OCI-LY7 (cell line): Measurements from ENCODE around the gene XIRP2. TPM values are rescaled to one million over a fixed set of nuclear protein-coding genes. Genes with fewer than 3 reads are reported as not detected.

Experiments used
- BruUV-seq: library from RNA; stranded (reverse); fragments of 400-500 nt; replicated peaks from 2 replicates; lab custom pipeline; 2021; lab: Mats Ljungman, UMichigan
- CTCF ChIA-PET: fragments of 300-600 bp; sonication (Branson Sonifier 250); formaldehyde crosslinking; loops from one replicate; lab custom pipeline; 2022; ENCODE audit warnings: antibody characterized with exemption; ENCODE audit not compliant: unreplicated experiment; lab: Charles Lee
- POLR2A ChIA-PET: fragments of 300-600 bp; sonication (Branson Sonifier 250); formaldehyde crosslinking; loops from one replicate; lab custom pipeline; 2022; ENCODE audit warnings: antibody characterized with exemption; lab: Charles Lee
- DNase-seq: peaks from one replicate; pipeline ENCODE4 v3.0.0-alpha.2; 2015; ENCODE audit warnings: low spot score
- H2AFZ ChIP-seq: fragments of 200-600 bp; sonication (generic), shearing (Covaris generic); 2 replicates; pipeline ENCODE4 v1.6.1; 2014; ENCODE audit warnings: mild to moderate bottlenecking, antibody characterized with exemption, low read length, moderate library complexity
- H3K27ac ChIP-seq: fragments of 200-600 bp; sonication (generic); 2 replicates; pipeline ENCODE4 v1.5.1; 2014; ENCODE audit warnings: mixed run types, low read depth, mild to moderate bottlenecking, moderate library complexity, low read length, inconsistent platforms; ENCODE audit not compliant: poor library complexity, severe bottlenecking
- H3K36me3 ChIP-seq: fragments of 200-600 bp; sonication (generic); 2 replicates; pipeline ENCODE4 v1.6.1; 2014; ENCODE audit warnings: mild to moderate bottlenecking, antibody characterized with exemption, low read length, moderate library complexity, mixed read lengths; ENCODE audit not compliant: insufficient read depth
- H3K4me1 ChIP-seq: fragments of 200-600 bp; sonication (generic); 2 replicates; pipeline ENCODE4 v1.5.1; 2014; ENCODE audit warnings: mild to moderate bottlenecking, low read length; ENCODE audit not compliant: insufficient read depth, poor library complexity, severe bottlenecking
- H3K4me2 ChIP-seq: fragments of 200-600 bp; sonication (generic); 2 replicates; pipeline ENCODE4 v1.6.1; 2014; ENCODE audit warnings: mild to moderate bottlenecking, low read length
- H3K4me3 ChIP-seq: fragments of 200-600 bp; sonication (generic); 2 replicates; pipeline ENCODE4 v1.5.1; 2014; ENCODE audit warnings: mild to moderate bottlenecking, low read depth, low read length; ENCODE audit not compliant: poor library complexity, severe bottlenecking
- H3K79me2 ChIP-seq: fragments of 200-600 bp; sonication (generic); 2 replicates; pipeline ENCODE4 v1.6.1; 2016; ENCODE audit warnings: low read depth, mild to moderate bottlenecking, low read length, moderate library complexity, mixed read lengths; ENCODE audit not compliant: insufficient read depth
- H3K9me2 ChIP-seq: fragments of 200-600 bp; sonication (generic); 2 replicates; pipeline ENCODE4 v1.6.1; 2016; ENCODE audit warnings: mild to moderate bottlenecking, low read length, mixed read lengths; ENCODE audit not compliant: insufficient read depth
- H3K9me3 ChIP-seq: fragments of 200-600 bp; sonication (generic); 2 replicates; pipeline ENCODE4 v1.6.1; 2014; ENCODE audit warnings: mild to moderate bottlenecking, mixed run types, low read length, mixed read lengths
- H4K20me1 ChIP-seq: fragments of 200-600 bp; sonication (generic); 2 replicates; pipeline ENCODE4 v1.6.1; 2014; ENCODE audit warnings: mild to moderate bottlenecking, antibody characterized with exemption, low read length, moderate library complexity, mixed read lengths; ENCODE audit not compliant: insufficient read depth
- EZH2phosphoT487 ChIP-seq: fragments of 200-600 bp; sonication (generic); IDR thresholded peaks from 2 replicates; pipeline ENCODE4 v1.6.1; 2018; ENCODE audit warnings: low read depth, borderline replicate concordance, mild to moderate bottlenecking, mixed run types, antibody characterized with exemption, low read length, moderate library complexity, mixed read lengths
- intact Hi-C: fragments of 100-400 bp; cut with micrococcal nuclease; formaldehyde crosslinking; loops from one replicate; pipeline ENCODE4 v1.10.0; 2022; ENCODE audit not compliant: unreplicated experiment
- total RNA-seq, 2 experiments: library from RNA; depleted of rRNA in 1 of 2; stranded (reverse); fragments of >200 nt in 1 of 2; shearing (Covaris generic) in 1 of 2; gene quantifications; 2 replicates each; pipeline ENCODE4 v1.2.3, GENCODE V29; 2014 to 2022
- TF ChIP-seq, protein P1 (sequence below): fragments of 200-600 bp; sonication (generic); conservative IDR thresholded peaks from 2 replicates; pipeline ENCODE4 v1.5.1; 2014; ENCODE audit warnings: mild to moderate bottlenecking, antibody characterized with exemption, low read length, moderate library complexity, mixed read lengths

XIRP2 gene
- total RNA-seq, 2 experiments from 2014 or later, result not detected

DNA sequence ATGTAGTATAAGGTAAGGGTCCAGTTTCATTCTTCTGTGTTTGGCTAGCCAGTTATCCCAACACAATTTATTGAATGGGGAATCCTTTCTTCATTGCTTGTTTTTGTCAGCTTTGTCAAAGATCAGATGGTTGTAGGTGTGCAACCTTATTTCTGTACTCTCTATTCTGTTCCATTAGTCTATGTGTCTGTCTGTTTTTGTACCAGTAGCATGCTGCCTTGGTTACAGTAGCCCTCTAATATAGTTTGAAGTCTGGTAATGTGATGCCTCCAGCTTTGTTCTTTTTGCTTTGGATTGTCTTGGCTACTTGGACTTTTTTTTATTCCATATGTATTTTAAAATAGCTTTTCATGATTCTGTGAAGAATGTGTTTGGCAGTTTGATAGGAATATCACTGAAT lies 222.1 kb downstream of the XIRP2 start:
- no peaks in the 10 kb centered on the region for H3K36me3 ChIP-seq
- no peaks in the 10 kb centered on the region for H3K9me2 ChIP-seq
- no peaks in the 10 kb centered on the region for H4K20me1 ChIP-seq
- no peak overlapping the region for H3K4me2 ChIP-seq
- H3K79me2 ChIP-seq, result no peaks in the 10 kb centered on the region
- POLR2A ChIA-PET, result no interaction called here
- H3K27ac ChIP-seq, result no peak overlapping the region
- CTCF ChIA-PET, result no interaction called here
- no peak overlapping the region for H3K4me3 ChIP-seq
- H3K4me1 ChIP-seq, result no peaks in the 10 kb centered on the region
- no peak overlapping the region for H2AFZ ChIP-seq
- no TSS peak for BruUV-seq
- no peak for TF ChIP-seq EZH2phosphoT487
- TF ChIP-seq, protein P1, sequence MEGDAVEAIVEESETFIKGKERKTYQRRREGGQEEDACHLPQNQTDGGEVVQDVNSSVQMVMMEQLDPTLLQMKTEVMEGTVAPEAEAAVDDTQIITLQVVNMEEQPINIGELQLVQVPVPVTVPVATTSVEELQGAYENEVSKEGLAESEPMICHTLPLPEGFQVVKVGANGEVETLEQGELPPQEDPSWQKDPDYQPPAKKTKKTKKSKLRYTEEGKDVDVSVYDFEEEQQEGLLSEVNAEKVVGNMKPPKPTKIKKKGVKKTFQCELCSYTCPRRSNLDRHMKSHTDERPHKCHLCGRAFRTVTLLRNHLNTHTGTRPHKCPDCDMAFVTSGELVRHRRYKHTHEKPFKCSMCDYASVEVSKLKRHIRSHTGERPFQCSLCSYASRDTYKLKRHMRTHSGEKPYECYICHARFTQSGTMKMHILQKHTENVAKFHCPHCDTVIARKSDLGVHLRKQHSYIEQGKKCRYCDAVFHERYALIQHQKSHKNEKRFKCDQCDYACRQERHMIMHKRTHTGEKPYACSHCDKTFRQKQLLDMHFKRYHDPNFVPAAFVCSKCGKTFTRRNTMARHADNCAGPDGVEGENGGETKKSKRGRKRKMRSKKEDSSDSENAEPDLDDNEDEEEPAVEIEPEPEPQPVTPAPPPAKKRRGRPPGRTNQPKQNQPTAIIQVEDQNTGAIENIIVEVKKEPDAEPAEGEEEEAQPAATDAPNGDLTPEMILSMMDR, result no peak
- no peak for DNase-seq
- no peaks in the 10 kb centered on the region for H3K9me3 ChIP-seq
- intact Hi-C loops, result no loop called here

DNA sequence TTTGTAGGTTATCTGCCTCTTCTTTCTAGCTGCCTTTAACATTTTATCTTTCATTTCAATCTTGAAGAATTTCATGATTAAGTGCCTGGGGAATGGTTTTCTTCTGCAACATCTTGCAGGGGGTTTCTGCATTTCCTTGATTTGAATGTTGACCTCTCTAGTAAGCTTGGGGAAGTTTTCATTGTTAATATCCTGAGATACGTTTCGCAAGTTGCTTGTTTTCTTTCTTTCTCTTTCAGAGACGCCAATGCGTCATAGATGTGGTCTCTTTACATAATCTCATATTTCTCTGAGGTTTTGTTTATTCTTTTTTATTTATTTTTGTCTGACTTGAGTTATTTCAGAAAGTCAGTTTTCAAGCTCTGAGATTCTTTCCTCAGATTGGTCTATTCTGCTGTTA lies 225.7 kb downstream of the XIRP2 start:
- intact Hi-C loops, result no loop called here
- Histone ChIP-seq H3K36me3 (no peaks in the 10 kb centered on the region), H3K9me2 (no peaks in the 10 kb centered on the region), H3K9me3 (no peaks in the 10 kb centered on the region), H4K20me1 (no peaks in the 10 kb centered on the region), H3K4me1 (no peaks in the 10 kb centered on the region), H3K27ac (no peak overlapping the region), H2AFZ (no peak overlapping the region), H3K4me2 (no peak overlapping the region), H3K4me3 (no peak overlapping the region), H3K79me2 (no peaks in the 10 kb centered on the region)
- no peak for DNase-seq
- ChIA-PET POLR2A (interaction anchor here (0.8 kb wide), 1 partner anchor 647 kb away, joined by 3 read pairs; no protein-coding TSS in a partner anchor), CTCF (no interaction called here)
- no TSS peak for BruUV-seq
- no peak for TF ChIP-seq EZH2phosphoT487
- TF ChIP-seq, protein P1, result no peak

DNA sequence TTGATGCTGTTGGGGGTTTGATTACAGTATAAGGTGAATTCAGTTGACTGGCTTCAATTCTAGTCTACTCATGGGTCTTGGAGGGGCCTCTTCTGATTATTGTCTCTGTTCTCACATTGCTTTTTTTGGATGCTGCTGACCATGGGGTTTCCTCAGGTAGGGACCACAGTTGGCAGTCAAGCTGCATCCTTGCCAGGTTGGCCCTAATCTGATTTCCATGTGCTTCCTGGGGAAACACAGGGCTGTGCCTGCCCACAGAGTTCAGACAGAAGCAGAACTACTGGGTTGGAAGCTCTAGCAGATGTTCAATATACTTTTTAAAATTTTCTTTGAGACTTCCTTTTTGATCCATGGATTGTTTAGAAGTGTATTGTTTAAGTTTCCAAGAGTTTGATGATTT lies 227.3 kb downstream of the XIRP2 start:
- no TSS peak for BruUV-seq
- Histone ChIP-seq H3K9me2 (no peaks in the 10 kb centered on the region), H3K27ac (no peak overlapping the region), H3K4me3 (no peak overlapping the region), H3K4me1 (no peaks in the 10 kb centered on the region), H4K20me1 (no peaks in the 10 kb centered on the region), H3K9me3 (no peaks in the 10 kb centered on the region), H2AFZ (no peak overlapping the region), H3K4me2 (no peak overlapping the region), H3K79me2 (no peaks in the 10 kb centered on the region), H3K36me3 (no peaks in the 10 kb centered on the region)
- ChIA-PET CTCF (no interaction called here), POLR2A (no interaction called here)
- no peak for DNase-seq
- TF ChIP-seq EZH2phosphoT487, result no peak
- TF ChIP-seq, protein P1, result no peak
- intact Hi-C loops, result no loop called here
